NOMO-1 (cell line): ENCODE measurements around the gene GPR142.

Experiments
- DNase-seq, 2 experiments: peaks; one replicate each; lab custom pipeline; 2025; ENCODE audit not compliant: unreplicated experiment in 2 of 2; lab: John Stamatoyannopoulos, UW

GPR142 gene

DNA sequence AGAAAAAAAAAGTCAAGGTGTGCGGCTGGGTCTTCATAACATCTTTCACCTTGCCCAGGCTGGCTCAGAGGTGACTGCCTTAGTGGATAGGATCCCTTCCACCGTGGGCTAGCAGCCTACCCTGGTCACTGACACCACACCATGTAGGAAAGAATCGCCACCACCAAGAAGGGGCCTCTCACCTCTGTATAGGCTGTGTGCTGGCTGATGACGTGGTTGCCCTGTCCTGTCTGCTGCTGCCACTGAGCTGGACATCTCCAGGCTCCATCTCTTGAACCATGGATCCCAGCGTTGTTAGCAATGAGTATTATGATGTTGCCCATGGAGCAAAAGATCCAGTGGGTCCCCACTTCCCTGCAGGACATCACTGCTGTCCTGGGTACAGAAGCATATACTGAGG lies at the start of gene GPR142:
TSS of gene GPR142 (plus strand) at position 301 of the 400 bp plus-strand sequence. CDS start 2,035 bp downstream, outside the sequence.
- DNase-seq, result no peak

GRCh38 chr17:74318391-74318790 lies 48.9 kb upstream of the GPR142 start:
- DNase-seq, result no peak

DNA sequence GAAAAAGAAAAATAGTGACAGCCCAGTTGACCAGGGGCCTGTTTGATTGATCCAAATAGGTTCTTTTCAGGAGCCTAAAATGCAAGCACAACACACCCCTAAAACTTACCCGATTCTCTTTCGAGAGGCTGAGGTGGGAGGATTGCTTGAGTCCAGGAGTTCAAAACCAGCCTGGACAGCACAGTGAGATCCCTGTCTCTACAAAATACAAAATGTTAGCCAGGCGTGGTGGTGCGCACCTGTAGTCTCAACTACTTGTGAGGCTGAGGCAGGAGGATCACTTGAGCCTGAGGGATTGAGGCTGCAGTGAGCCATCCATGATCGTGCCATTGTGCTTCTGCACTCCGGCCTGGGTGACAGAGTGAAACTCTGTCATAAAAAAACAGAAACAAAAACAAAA lies 42.8 kb upstream of the GPR142 start:
- no peak for DNase-seq

- DNase-seq, result no peak
Measured at GRCh38 chr17:74325376-74325742, 41.9 kb upstream of the GPR142 start.

- DNase-seq, result peak; percentile 43 to 72
Measured at GRCh38 chr17:74325743-74326379, 41.4 kb upstream of the GPR142 start, which contains the start of gene KIF19. Gene KIF19, plus strand, starts transcription at chr17:74326226. Its CDS starts 124 bp downstream, at chr17:74326350.

GRCh38 chr17:74326506-74326905 lies 40.8 kb upstream of the GPR142 start:
- no peak for DNase-seq

DNA sequence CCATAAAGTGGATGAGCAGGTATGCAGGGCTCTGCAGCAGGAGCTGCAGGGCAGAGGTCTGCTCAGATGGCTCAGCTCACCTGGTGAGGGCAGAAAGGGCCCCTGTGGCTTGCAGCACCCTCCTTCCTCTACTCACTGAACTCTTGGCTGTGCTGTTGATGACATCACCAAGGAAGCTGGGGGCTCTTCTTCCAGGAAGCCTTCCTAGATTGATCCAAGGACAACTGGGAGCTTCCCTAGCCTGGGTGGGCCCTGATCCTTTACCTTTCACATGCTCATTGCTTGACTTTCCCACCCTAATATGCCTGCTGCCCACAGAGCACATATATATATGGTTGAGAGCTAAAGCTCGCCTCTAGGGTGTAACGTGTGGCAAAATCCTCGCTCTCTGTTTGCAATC lies 38.8 kb upstream of the GPR142 start:
- DNase-seq, result no peak

DNA sequence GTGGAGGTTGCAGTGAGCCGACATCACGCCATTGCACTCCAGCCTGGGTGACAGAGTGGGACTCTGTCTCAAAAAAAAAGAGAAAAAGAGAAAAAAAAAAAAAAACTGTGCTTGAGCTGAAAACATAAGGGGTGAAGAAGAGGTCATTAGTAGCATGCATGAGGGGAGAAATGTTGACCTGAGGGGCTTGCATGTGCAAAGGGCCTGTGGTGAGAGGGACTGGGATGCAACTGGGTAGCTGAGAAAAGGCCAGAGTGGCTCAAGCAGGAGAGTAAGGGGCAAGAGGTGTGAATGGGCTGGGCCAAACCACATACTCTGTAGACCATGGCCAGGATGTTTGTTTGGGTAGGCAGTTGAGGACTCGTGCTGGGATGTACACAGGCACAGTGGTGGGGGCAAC lies 37.9 kb upstream of the GPR142 start:
- DNase-seq, result no peak

- no peak for DNase-seq
Measured at GRCh38 chr17:74330446-74330845, 36.9 kb upstream of the GPR142 start.

- DNase-seq, result no peak
Measured at GRCh38 chr17:74332017-74332650, 35.2 kb upstream of the GPR142 start.

DNA sequence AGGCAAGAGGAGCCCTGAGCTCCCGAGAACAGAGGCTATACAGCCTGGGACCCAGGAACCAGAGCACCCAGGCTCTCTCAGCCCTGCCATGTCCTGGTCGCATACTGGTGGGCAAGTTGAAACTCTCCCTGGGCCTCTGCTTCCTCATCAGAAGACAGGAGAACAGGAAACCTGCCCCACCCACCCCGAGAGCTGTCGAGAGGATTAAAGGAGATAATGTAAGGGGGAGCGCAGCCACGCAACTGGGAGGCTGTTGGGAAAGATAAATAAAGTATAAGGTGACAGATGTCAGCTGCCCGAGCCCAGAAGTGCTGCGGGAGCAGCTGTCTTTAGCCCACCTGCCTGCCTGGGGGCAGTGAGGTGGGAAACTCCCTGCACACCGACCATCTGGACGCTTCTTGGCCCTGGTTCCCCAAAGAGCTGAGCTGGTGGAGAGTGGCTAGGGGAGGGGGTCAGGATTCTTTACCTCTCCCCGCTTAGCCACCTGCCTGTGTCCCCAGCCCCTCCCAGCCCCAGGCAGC lies 34.5 kb upstream of the GPR142 start:
- DNase-seq, result peak; percentile 22 to 30

- DNase-seq, result no peak
Measured at GRCh38 chr17:74334393-74335039, 32.8 kb upstream of the GPR142 start.

- no peak for DNase-seq
Measured at GRCh38 chr17:74335529-74336062, 31.7 kb upstream of the GPR142 start.

- no peak for DNase-seq
Measured at GRCh38 chr17:74336307-74336706, 31.0 kb upstream of the GPR142 start.

GRCh38 chr17:74337834-74338500 lies 29.3 kb upstream of the GPR142 start:
- no peak for DNase-seq

- no peak for DNase-seq
Measured at GRCh38 chr17:74339537-74340195, 27.6 kb upstream of the GPR142 start.

DNA sequence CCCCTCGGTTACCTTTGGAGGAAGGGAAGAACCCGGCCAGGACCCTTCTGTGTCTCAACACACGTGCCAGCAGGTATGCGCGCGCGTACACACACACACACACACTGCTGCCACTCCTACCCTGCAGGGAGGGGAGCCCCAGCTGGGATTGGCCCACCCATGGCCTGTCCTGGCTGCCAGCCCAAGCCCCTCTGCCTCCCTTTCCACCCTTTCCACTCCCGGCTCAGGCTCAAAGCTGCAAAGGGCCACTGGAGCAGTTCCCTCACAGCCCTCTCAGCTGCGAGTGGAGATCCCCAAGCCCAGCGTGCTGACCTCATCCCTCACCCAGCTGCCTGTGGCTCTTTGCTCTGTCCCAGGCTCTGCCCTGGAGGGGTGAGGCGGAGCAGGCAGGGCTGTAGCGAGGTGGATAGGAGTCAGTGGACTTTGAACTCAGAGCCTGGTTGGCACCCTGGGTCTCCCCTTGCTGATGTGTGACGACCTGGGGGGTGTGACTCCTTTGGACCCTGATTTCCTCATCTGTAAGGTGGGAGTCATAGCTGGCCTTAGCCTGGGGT lies 26.8 kb upstream of the GPR142 start:
- no peak for DNase-seq

- DNase-seq, result no peak
Measured at GRCh38 chr17:74342224-74342623, 25.1 kb upstream of the GPR142 start.

- no peak for DNase-seq
Measured at GRCh38 chr17:74343121-74343520, 24.2 kb upstream of the GPR142 start.
